Activated T-cell treated with anti-CD3 and anti-CD28 coated beads for 48 hours (primary cell): ENCODE results near the gene SLC12A4.
A peak's percentile ranks its signal among the peaks of the same experiment; 100 is the strongest.

Experiments used
- DNase-seq: peaks from one replicate; pipeline ENCODE4 v3.0.0-alpha.2; 2020; ENCODE audit warnings: low read depth

Gene SLC12A4

DNA sequence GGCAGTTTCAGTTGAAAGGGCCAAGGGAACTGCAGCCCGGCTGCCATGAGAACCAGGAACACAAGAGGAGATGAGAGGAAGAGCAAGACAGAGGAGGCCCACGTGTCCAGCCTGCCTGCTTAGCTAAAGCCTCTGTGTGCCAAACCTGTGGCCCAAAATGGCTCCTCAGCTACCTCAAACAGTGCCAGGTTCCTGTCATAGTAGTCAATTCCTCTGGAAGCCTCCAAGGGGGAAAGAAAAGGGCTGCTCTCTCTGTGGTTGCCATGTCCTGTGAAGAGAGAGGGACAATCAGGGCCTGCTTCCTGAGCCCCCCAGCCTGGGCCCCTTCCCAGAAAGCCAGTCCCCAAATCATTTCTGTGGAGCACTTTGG is 5.2 kb downstream of the SLC12A4 start:
- DNase-seq, result no peak

GRCh38 chr16:67962135-67962534 is 6.3 kb downstream of the SLC12A4 start:
- no peak for DNase-seq

DNA sequence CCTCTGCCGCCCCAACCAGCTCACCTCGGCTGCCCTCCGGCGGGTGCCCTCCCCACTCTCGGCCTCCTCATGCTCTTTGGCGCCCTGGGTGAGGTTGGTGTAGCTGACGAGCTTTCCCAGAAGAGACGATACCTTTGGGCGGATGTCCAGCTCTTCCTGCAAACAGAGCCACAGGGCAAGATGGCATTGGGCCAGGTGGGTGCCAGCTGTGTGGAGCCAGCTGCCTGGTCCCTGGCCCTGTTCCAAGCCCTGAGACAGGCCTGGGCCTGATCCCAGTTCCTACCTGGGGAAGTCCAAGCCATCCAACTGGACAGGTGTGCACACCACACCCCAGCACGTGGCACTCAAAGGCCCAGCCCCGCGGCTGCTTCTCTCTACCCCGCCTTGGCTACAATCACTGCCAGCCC is 6.9 kb downstream of the SLC12A4 start:
- DNase-seq, result no peak

DNA sequence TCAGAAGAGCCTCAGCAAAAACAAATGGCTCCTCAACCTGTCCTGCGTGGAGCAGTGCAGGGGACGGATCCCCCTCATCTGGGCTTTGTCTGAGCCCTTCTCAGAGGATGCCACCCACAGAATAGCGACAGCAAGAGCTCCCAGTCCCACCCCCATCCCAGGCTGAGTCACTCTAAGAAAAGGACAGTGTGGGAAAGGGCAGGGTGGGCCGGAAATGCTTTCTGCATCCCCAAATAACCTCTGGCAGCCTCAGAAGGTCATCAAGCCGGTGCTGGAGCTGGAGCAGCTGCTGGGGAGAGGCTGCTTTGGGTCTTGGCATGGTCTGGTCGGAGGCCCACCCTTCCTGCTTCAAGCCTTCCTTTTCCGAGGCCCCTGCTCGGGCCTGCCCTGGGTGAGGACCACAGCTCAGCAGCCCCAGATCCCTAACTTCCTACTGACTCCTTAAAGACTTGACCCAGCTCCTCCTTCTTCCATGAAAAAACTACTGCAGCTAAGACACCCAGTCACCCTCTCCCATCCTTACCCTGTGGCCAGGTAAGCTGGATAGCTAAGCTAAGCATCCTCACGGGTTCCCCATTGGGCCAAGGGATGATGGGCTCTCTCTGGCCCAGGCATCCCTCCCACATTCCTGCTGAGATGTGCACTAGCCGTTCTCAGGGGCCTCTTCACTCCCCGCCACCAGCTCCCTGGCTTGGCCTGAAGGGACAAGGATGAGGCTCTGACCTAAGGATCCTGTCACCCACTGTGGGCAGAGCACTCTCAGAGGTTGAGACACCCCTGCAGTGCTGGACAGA is 8.7 kb downstream of the SLC12A4 start:
- DNase-seq, result no peak

- DNase-seq, result no peak
Measured at GRCh38 chr16:67957622-67958021, 10.8 kb downstream of the SLC12A4 start.

GRCh38 chr16:67954421-67955196 is 13.8 kb downstream of the SLC12A4 start:
- DNase-seq, result no peak

DNA sequence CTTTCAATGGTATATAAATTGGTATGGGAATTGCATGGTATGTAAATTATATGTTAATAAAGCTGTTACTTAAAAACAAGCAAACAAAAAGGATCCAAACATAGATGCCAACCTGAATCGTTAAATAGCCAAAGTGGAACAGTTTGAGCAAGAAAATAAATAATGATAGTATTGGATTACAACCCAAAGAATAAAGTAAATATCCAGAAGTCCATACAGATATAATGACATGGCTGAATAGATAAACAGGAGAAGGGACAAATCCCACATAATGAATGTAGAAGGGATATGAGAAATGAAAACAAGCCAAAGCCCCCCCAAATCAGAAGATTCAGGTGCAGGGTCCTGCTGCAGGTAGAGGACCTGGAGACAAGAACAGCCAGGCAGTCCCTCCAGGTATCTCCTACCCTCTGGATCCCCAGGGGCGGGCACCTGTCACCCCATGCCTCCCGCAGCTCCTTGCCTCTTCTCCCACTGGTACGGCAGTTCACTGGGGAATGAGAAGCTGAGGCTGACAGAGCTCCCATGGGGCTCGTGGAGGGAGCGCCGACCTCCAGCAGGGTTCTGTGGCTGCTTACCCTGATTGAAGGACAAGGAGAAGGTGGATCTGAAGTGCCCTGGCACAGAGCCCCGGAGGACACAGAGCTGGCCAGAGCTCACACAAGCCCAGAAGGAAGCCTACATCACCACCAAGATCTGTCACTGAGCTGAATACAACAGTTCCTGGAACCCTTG is 14.6 kb downstream of the SLC12A4 start:
- no peak for DNase-seq

DNA sequence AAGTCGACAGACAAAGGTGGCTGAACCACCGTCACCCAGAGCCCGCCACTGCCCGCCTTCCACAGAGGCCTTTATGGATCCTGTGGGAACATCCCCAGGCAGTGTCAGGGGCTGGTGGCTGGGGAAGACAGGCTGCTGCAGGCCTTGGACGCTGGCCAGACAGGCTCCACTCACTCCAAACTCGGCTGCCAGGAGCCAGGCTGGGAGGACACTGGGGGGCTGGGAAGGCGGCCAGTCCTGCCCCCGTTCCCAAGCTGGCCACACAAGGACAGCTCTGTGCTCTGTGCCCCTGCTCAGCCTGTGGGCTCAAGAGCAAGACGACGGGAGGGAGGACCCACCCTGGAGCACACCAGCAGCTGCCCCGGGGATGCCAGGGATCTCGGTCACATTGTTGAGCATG is 17.0 kb downstream of the SLC12A4 start:
- DNase-seq, result no peak

- no peak for DNase-seq
Measured at GRCh38 chr16:67950335-67950843, 18.0 kb downstream of the SLC12A4 start.

GRCh38 chr16:67949645-67950044 is 18.8 kb downstream of the SLC12A4 start:
- no peak for DNase-seq

- DNase-seq, result no peak
Measured at GRCh38 chr16:67948015-67948414, 20.4 kb downstream of the SLC12A4 start.

GRCh38 chr16:67946966-67947558 is 21.4 kb downstream of the SLC12A4 start:
- no peak for DNase-seq

GRCh38 chr16:67946128-67946569 is 22.3 kb downstream of the SLC12A4 start:
- no peak for DNase-seq

DNA sequence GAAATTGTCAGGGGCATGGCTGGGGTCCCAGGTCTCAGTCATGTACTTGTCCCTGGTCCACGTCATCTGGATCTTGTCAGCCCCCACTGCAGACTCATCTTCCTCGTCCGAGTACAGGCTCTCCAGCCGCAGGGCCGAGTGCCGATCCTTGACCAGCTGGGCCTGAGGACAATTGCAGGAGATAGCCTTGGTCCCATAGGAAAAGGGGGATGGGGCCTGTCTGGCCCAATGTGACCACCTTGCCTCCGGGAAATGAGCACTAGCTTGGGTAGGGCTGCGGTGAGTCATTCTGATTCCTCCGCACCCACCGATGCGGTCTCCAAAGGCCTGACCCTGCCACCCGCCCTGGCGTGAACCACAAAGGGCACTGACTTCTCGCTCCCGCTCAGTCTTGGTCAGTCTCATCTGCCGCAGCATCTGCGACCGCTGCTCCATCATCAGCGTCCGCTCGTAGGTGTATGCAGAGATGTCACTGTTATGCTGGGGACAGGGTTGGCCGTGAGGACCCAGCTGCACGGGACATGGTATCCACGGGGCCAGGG is 23.0 kb downstream of the SLC12A4 start:
- DNase-seq, result no peak

DNA sequence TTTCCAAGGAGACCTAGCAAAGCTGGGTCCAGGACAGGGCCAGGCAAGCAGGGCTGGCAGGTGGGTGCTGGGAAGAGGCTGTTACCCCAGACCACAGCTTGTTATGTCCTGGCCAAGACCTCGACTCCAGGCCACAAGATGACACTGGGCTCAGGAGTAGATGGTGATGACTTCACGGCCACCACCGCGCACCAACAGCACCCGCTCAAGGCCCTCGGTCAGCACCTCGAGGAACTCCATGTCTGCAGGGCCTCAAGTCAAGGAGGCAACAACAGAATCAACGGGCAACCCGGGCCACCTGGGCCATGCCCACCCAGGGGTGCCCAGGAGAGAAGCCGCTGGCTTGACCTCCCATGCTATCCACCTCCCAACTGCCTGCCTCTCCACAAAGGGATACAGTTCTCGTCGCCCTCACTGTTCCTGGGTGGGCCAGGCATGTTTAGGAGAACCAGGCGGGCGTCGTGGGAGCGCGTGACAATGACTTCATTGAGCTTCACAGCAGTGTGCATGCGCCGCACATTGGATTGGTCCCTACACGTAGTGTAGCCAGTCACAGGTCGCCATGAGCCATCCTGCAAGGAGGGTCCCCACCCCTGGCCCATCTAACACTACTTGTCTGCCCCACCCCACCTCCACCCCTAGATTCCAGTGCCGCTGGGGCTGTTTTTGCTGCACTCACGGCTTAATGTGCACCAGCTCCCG is 23.6 kb downstream of the SLC12A4 start:
- DNase-seq, result no peak

- no peak for DNase-seq
Measured at GRCh38 chr16:67943619-67944504, 24.6 kb downstream of the SLC12A4 start, which contains the start of gene LCAT. Gene LCAT (minus strand): TSS chr16:67944120. CDS start chr16:67944101, 19 bp downstream.

- no peak for DNase-seq
Measured at GRCh38 chr16:67943256-67943618, 25.2 kb downstream of the SLC12A4 start.

GRCh38 chr16:67942510-67943255 is 25.8 kb downstream of the SLC12A4 start:
- DNase-seq, result no peak

- peak; percentile 30 for DNase-seq
Measured at GRCh38 chr16:67942200-67942509, 26.3 kb downstream of the SLC12A4 start.
